WTC11 (cell line): ENCODE data around the gene HDDC3. TPM values are rescaled to one million over a fixed set of nuclear protein-coding genes. Genes with fewer than 3 reads are reported as not detected.

Source experiments
- AFF4 ChIP-seq: sonication (generic); formaldehyde crosslinking; IDR thresholded peaks from 2 replicates; pipeline ENCODE4 v1.8.1; 2023; ENCODE audit warnings: mild to moderate bottlenecking, missing genetic modification reagents, borderline replicate concordance
- ATF1 ChIP-seq: sonication (generic); formaldehyde crosslinking; IDR thresholded peaks from 2 replicates; pipeline ENCODE4 v1.8.1; 2023; ENCODE audit warnings: mild to moderate bottlenecking, moderate library complexity, missing genetic modification reagents
- CREB1 ChIP-seq: sonication (generic); formaldehyde crosslinking; IDR thresholded peaks from 2 replicates; pipeline ENCODE4 v1.8.0; 2023; ENCODE audit warnings: mild to moderate bottlenecking, missing genetic modification reagents
- CTCF ChIP-seq: fragments of 200-600 bp; IDR thresholded peaks from 2 replicates; pipeline ENCODE4 v1.8.0; 2022; ENCODE audit warnings: antibody characterized with exemption
- ELF4 ChIP-seq: sonication (generic); formaldehyde crosslinking; IDR thresholded peaks from 2 replicates; pipeline ENCODE4 v1.8.1; 2022; ENCODE audit warnings: low read depth, mild to moderate bottlenecking, moderate library complexity, missing genetic modification reagents
- FOXJ3 ChIP-seq: sonication (generic); formaldehyde crosslinking; IDR thresholded peaks from 2 replicates; pipeline ENCODE4 v1.9.0; 2021; ENCODE audit warnings: missing genetic modification reagents, mild to moderate bottlenecking, borderline replicate concordance
- JUN ChIP-seq: sonication (generic); formaldehyde crosslinking; IDR thresholded peaks from 2 replicates; pipeline ENCODE4 v1.8.0; 2023; ENCODE audit warnings: mild to moderate bottlenecking, missing genetic modification reagents
- MLX ChIP-seq: sonication (generic); formaldehyde crosslinking; IDR thresholded peaks from 2 replicates; pipeline ENCODE4 v1.8.1; 2023; ENCODE audit warnings: mild to moderate bottlenecking, missing genetic modification reagents, moderate library complexity
- MXD4 ChIP-seq: fragments of 250-450 bp; sonication (Bioruptor Pico); IDR thresholded peaks from 2 replicates; pipeline ENCODE4 v1.8.0; 2021; ENCODE audit warnings: mild to moderate bottlenecking, moderate library complexity, borderline replicate concordance
- NFE2L1 ChIP-seq: sonication (generic); formaldehyde crosslinking; IDR thresholded peaks from 2 replicates; pipeline ENCODE4 v1.8.1; 2023; ENCODE audit warnings: missing genetic modification reagents
- NR2C2 ChIP-seq: sonication (generic); formaldehyde crosslinking; IDR thresholded peaks from 2 replicates; pipeline ENCODE4 v1.8.0; 2022; ENCODE audit warnings: mild to moderate bottlenecking, missing genetic modification reagents
- OVOL2 ChIP-seq: fragments of 250-450 bp; sonication (Bioruptor Pico); IDR thresholded peaks from 2 replicates; pipeline ENCODE4 v1.9.0; 2021; ENCODE audit warnings: mild to moderate bottlenecking, borderline replicate concordance
- TCF7 ChIP-seq: sonication (generic); formaldehyde crosslinking; IDR thresholded peaks from 2 replicates; pipeline ENCODE4 v1.8.0; 2022; ENCODE audit warnings: mild to moderate bottlenecking, low read depth, missing genetic modification reagents, moderate library complexity
- USF1 ChIP-seq: sonication (generic); formaldehyde crosslinking; IDR thresholded peaks from 2 replicates; pipeline ENCODE4 v1.8.0; 2022; ENCODE audit warnings: mild to moderate bottlenecking, missing genetic modification reagents
- ZNF121 ChIP-seq: sonication (generic); formaldehyde crosslinking; IDR thresholded peaks from 2 replicates; pipeline ENCODE4 v1.8.0; 2023; ENCODE audit warnings: missing genetic modification reagents
- ZNF219 ChIP-seq: sonication (generic); formaldehyde crosslinking; IDR thresholded peaks from 2 replicates; pipeline ENCODE4 v1.8.0; 2023; ENCODE audit warnings: missing genetic modification reagents, mild to moderate bottlenecking, borderline replicate concordance
- ZNF263 ChIP-seq: sonication (generic); formaldehyde crosslinking; IDR thresholded peaks from 2 replicates; pipeline ENCODE4 v1.8.1; 2022; ENCODE audit warnings: low read depth, mild to moderate bottlenecking, moderate library complexity, missing genetic modification reagents
- ZNF317 ChIP-seq: sonication (generic); formaldehyde crosslinking; IDR thresholded peaks from 2 replicates; pipeline ENCODE4 v1.8.1; 2023; ENCODE audit warnings: low read depth, mild to moderate bottlenecking, moderate library complexity, missing genetic modification reagents, borderline replicate concordance
- total RNA-seq: library from RNA; stranded (reverse); gene quantifications from 3 replicates; pipeline ENCODE4 v1.2.3, GENCODE V29; 2021
- TF ChIP-seq, protein P1 (sequence below): sonication (generic); formaldehyde crosslinking; IDR thresholded peaks from 2 replicates; pipeline ENCODE4 v1.8.1; 2023; ENCODE audit warnings: mild to moderate bottlenecking, moderate library complexity, missing genetic modification reagents
- TF ChIP-seq, protein P2 (sequence below): sonication (generic); formaldehyde crosslinking; IDR thresholded peaks from 2 replicates; pipeline ENCODE4 v1.8.0; 2023; ENCODE audit warnings: missing genetic modification reagents
- TF ChIP-seq, protein P3 (sequence below): sonication (generic); formaldehyde crosslinking; IDR thresholded peaks from 2 replicates; pipeline ENCODE4 v1.8.1; 2022; ENCODE audit warnings: mild to moderate bottlenecking, missing genetic modification reagents, moderate library complexity, borderline replicate concordance
- TF ChIP-seq, protein P4 (sequence below): fragments of 250-450 bp; sonication (Bioruptor Pico); IDR thresholded peaks from 2 replicates; pipeline ENCODE4 v1.9.0; 2021; ENCODE audit warnings: mild to moderate bottlenecking
- TF ChIP-seq, protein P5 (sequence below): fragments of 250-450 bp; sonication (Bioruptor Pico); IDR thresholded peaks from 2 replicates; pipeline ENCODE4 v1.9.0; 2021; ENCODE audit warnings: mild to moderate bottlenecking

The HDDC3 gene
- total RNA-seq, 1 experiment from 2014 or later: 16.4 TPM

DNA sequence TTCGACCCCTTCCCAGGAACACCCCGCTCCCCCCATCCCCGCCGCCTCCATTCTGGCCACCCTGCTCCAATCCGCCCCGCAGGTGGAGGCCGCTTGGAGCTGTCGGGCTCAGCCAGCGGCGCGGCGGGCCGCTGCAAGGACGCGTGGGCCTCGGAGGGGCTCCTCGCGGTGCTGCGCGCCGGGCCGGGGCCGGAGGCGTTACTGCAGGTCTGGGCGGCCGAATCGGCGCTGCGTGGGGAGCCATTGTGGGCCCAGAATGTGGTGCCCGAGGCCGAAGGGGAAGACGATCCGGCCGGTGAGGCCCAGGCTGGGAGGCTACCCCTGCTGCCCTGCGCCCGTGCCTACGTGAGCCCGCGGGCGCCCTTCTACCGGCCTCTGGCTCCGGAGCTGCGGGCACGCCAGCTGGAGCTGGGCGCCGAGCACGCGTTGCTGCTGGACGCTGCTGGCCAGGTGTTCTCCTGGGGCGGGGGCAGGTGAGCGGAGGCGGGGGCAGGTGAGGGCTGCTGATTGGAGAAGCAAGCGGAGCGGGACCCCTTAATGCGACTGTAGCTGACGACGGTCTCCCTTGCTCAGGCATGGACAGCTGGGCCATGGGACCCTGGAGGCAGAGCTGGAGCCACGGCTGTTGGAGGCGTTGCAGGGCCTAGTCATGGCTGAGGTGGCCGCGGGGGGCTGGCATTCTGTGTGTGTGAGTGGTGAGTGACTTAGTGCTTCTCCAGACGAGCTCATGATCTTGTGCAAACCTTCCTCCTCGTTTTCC lies 24.9 kb upstream of the HDDC3 start (continued):
- TF ChIP-seq USF1 (CRISPR knock-in tag) (0 out of 2 replicates have a peak, but pooled peaks have one; percentile 36), TCF7 (0 out of 2 replicates have a peak, but pooled peaks have one; percentile 27), ZNF263 (CRISPR knock-in tag) (no peak), OVOL2 (CRISPR knock-in tag) (no peak), CTCF (no peak), ZNF317 (CRISPR knock-in tag) (no peak), ZNF121 (CRISPR knock-in tag) (no peak), NFE2L1 (CRISPR knock-in tag) (peak; percentile 27; the same call in 1 of the 2 replicates), MLX (no peak), JUN (CRISPR knock-in tag) (no peak), ATF1 (CRISPR knock-in tag) (no peak), FOXJ3 (CRISPR knock-in tag) (no peak), AFF4 (CRISPR knock-in tag) (0 out of 2 replicates have a peak, but pooled peaks have one; percentile 18), MXD4 (CRISPR knock-in tag) (no peak), NR2C2 (CRISPR knock-in tag) (peak; percentile 15; the same call in 1 of the 2 replicates), CREB1 (CRISPR knock-in tag) (no peak), ELF4 (CRISPR knock-in tag) (no peak), ZNF219 (CRISPR knock-in tag) (no peak)
- TF ChIP-seq, protein P1, sequence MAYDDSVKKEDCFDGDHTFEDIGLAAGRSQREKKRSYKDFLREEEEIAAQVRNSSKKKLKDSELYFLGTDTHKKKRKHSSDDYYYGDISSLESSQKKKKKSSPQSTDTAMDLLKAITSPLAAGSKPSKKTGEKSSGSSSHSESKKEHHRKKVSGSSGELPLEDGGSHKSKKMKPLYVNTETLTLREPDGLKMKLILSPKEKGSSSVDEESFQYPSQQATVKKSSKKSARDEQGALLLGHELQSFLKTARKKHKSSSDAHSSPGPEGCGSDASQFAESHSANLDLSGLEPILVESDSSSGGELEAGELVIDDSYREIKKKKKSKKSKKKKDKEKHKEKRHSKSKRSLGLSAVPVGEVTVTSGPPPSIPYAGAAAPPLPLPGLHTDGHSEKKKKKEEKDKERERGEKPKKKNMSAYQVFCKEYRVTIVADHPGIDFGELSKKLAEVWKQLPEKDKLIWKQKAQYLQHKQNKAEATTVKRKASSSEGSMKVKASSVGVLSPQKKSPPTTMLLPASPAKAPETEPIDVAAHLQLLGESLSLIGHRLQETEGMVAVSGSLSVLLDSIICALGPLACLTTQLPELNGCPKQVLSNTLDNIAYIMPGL: peak; percentile 69; the same call in 1 of the 2 replicates
- TF ChIP-seq, protein P2, sequence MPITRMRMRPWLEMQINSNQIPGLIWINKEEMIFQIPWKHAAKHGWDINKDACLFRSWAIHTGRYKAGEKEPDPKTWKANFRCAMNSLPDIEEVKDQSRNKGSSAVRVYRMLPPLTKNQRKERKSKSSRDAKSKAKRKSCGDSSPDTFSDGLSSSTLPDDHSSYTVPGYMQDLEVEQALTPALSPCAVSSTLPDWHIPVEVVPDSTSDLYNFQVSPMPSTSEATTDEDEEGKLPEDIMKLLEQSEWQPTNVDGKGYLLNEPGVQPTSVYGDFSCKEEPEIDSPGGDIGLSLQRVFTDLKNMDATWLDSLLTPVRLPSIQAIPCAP (CRISPR knock-in tag): 0 out of 2 replicates have a peak, but pooled peaks have one; percentile 43
- TF ChIP-seq, protein P3, sequence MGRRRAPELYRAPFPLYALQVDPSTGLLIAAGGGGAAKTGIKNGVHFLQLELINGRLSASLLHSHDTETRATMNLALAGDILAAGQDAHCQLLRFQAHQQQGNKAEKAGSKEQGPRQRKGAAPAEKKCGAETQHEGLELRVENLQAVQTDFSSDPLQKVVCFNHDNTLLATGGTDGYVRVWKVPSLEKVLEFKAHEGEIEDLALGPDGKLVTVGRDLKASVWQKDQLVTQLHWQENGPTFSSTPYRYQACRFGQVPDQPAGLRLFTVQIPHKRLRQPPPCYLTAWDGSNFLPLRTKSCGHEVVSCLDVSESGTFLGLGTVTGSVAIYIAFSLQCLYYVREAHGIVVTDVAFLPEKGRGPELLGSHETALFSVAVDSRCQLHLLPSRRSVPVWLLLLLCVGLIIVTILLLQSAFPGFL (CRISPR knock-in tag): no peak
- TF ChIP-seq, protein P4, sequence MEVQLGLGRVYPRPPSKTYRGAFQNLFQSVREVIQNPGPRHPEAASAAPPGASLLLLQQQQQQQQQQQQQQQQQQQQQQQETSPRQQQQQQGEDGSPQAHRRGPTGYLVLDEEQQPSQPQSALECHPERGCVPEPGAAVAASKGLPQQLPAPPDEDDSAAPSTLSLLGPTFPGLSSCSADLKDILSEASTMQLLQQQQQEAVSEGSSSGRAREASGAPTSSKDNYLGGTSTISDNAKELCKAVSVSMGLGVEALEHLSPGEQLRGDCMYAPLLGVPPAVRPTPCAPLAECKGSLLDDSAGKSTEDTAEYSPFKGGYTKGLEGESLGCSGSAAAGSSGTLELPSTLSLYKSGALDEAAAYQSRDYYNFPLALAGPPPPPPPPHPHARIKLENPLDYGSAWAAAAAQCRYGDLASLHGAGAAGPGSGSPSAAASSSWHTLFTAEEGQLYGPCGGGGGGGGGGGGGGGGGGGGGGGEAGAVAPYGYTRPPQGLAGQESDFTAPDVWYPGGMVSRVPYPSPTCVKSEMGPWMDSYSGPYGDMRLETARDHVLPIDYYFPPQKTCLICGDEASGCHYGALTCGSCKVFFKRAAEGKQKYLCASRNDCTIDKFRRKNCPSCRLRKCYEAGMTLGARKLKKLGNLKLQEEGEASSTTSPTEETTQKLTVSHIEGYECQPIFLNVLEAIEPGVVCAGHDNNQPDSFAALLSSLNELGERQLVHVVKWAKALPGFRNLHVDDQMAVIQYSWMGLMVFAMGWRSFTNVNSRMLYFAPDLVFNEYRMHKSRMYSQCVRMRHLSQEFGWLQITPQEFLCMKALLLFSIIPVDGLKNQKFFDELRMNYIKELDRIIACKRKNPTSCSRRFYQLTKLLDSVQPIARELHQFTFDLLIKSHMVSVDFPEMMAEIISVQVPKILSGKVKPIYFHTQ (CRISPR knock-in tag): no peak
- TF ChIP-seq, protein P5, sequence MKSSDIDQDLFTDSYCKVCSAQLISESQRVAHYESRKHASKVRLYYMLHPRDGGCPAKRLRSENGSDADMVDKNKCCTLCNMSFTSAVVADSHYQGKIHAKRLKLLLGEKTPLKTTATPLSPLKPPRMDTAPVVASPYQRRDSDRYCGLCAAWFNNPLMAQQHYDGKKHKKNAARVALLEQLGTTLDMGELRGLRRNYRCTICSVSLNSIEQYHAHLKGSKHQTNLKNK (CRISPR knock-in tag): no peak
